Endodermal cell (in vitro differentiated cells): ENCODE measurements around the gene HEXIM1. TPM values are rescaled to one million over a fixed set of nuclear protein-coding genes. Genes with fewer than 3 reads are reported as not detected.
A peak's percentile ranks its signal among the peaks of the same experiment; 100 is the strongest.

ENCODE experiments used
- DNase-seq: peaks from one replicate; pipeline ENCODE4 v3.0.0-alpha.2; 2017
- H3K27ac ChIP-seq: 2 replicates; pipeline ENCODE4 v1.5.1; 2013; ENCODE audit warnings: mild to moderate bottlenecking, low read depth, low read length, moderate library complexity
- H3K27me3 ChIP-seq: 2 replicates; pipeline ENCODE4 v1.6.1; 2013; ENCODE audit warnings: mild to moderate bottlenecking, low read length, moderate library complexity; ENCODE audit not compliant: insufficient read depth, control insufficient read depth, poor library complexity, severe bottlenecking
- H3K36me3 ChIP-seq: 2 replicates; pipeline ENCODE4 v1.7.0; 2013; ENCODE audit warnings: mild to moderate bottlenecking, low read length, moderate library complexity; ENCODE audit not compliant: control insufficient read depth, insufficient read depth
- H3K4me1 ChIP-seq: one replicate; pipeline ENCODE4 v1.7.0; 2013; ENCODE audit warnings: low read length; ENCODE audit not compliant: control insufficient read depth, insufficient read depth
- H3K4me3 ChIP-seq: 2 replicates; pipeline ENCODE4 v1.5.1; 2013; ENCODE audit warnings: mild to moderate bottlenecking, low read length, moderate library complexity
- H3K9ac ChIP-seq: 2 replicates; pipeline ENCODE4 v1.6.1; 2013; ENCODE audit warnings: mild to moderate bottlenecking, low read length, moderate library complexity; ENCODE audit not compliant: poor library complexity, severe bottlenecking; ENCODE audit errors: extremely low read depth
- H3K9me3 ChIP-seq: 2 replicates; pipeline ENCODE4 v1.6.1; 2013; ENCODE audit warnings: mild to moderate bottlenecking, low read length, moderate library complexity; ENCODE audit not compliant: control insufficient read depth
- H3K27ac Mint-ChIP-seq: 2 replicates; pipeline ENCODE4 v1.8.0; 2020; ENCODE audit warnings: mixed read lengths
- H3K27me3 Mint-ChIP-seq: 2 replicates; pipeline ENCODE4 v1.8.0; 2021; ENCODE audit warnings: mild to moderate bottlenecking, mixed read lengths; ENCODE audit not compliant: insufficient read depth
- H3K36me3 Mint-ChIP-seq: 2 replicates; pipeline ENCODE4 v1.8.0; 2020; ENCODE audit warnings: low read depth, mixed read lengths
- H3K4me1 Mint-ChIP-seq: 2 replicates; pipeline ENCODE4 v1.8.0; 2020; ENCODE audit warnings: mixed read lengths
- H3K4me3 Mint-ChIP-seq: 2 replicates; pipeline ENCODE4 v1.8.0; 2020; ENCODE audit warnings: mild to moderate bottlenecking, moderate library complexity, mixed read lengths
- H3K9me3 Mint-ChIP-seq: 2 replicates; pipeline ENCODE4 v1.8.0; 2020; ENCODE audit warnings: mild to moderate bottlenecking, mixed read lengths
- CTCF ChIP-seq: fragments of 200-600 bp; sonication (generic); conservative IDR thresholded peaks from 2 replicates; pipeline ENCODE4 v1.5.0; 2021; ENCODE audit warnings: antibody characterized with exemption, mild to moderate bottlenecking
- WGBS, 2 experiments: methylation state at CpG; one replicate each; pipeline versions ENCODE4 v1.1.5 to v1.1.7; 2013; ENCODE audit warnings: missing lambda C conversion rate in 2 of 2, mixed read lengths in 1 of 2; ENCODE audit not compliant: insufficient coverage in 1 of 2, insufficient read length in 1 of 2; 5-methylcytosine and 5-hydroxymethylcytosine counted together
- total RNA-seq, 2 donors: library from RNA; stranded (reverse); fragmentation: NEBNext Ultra II Directional in 1 of 2; extraction: Animal tissue kit (Norgen Biotek cat#: 25700) in 1 of 2; gene quantifications; 2 replicates in 1 of 2; 3 replicates in 1 of 2; pipeline ENCODE4 v1.2.1, GENCODE V29; 2021

Gene HEXIM1
- total RNA-seq, 2 donors from 2014 or later = 37.0 to 39.2 TPM

- Histone ChIP-seq H3K4me3 (peak within 1 kb of the TSS; percentile 86), H3K36me3 (no peaks in the 10 kb centered on the region), H3K9ac (peak within 1 kb of the TSS; percentile 62), H3K27me3 (no peaks in the 10 kb centered on the region), H3K9me3 (no peaks in the 10 kb centered on the region), H3K27ac (no peak within 1 kb of the TSS), H3K4me1 (peaks cover 9% of the 10 kb centered on the region)
- H3K9me3 Mint-ChIP-seq = no peaks in the 10 kb centered on the region
- H3K36me3 Mint-ChIP-seq = no peaks in the 10 kb centered on the region
- H3K4me1 Mint-ChIP-seq = peaks cover 21% of the 10 kb centered on the region
- DNase-seq = no peak
- no peaks in the 10 kb centered on the region for H3K27me3 Mint-ChIP-seq
- peak within 1 kb of the TSS; percentile 92 for H3K27ac Mint-ChIP-seq
- H3K4me3 Mint-ChIP-seq = peak within 1 kb of the TSS; percentile 67
- 0% methylated on average over 21 of the region's 36 CpGs; no CpG with 5 or more reads in 1 of the 2 experiments for WGBS, 2 experiments
- TF ChIP-seq CTCF = no peak
Observed at GRCh38 chr17:45132320-45132571, 16.0 kb upstream of the HEXIM1 start, which contains the start of gene PLCD3. Gene PLCD3, minus strand, starts transcription at chr17:45132515. Its CDS starts 105 bp downstream, at chr17:45132410.

DNA sequence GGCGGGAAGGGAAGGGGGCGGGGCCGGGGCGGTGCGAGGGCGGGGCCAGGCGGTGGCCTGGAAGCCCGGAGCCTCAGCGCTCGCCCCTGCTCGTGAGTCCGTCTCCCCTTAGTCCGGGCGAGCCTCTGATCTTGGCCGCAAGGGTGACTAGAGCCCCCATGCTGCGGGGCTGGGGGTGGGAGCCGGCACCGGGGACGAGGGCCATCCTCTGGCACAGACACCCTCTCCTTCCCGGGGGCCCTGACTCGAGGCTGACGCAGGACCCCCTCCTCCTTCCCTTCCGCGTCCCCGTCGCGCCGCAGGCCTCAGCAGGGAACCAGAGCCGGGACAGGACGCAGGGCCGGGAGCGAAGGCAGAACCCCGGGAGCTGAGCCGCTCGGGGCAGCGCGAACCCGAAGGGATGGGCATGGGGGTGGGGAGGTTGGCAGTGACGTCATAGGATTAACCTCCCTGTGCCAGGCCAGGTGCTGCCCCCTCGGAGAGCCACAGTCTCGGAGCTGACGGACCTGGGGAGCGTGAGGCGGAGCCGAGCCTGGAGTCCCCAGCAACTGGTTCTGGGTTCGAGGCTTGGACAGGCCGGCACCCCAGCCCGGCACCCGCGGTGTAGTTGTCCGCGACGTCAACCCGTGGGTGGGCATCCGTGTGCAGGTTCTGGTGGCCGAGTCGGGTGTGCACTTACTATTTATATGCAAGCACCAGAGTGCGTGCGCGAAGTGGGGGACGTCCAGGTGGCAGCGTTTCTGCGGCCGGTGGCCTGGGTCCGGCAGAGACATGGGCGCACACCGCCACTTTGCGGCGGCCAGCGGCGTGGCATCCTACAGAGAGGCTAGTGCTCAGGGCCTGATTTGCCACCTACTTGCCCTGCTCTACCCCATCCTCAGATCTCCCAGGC is 15.5 kb upstream of the HEXIM1 start:
- H3K4me3 ChIP-seq = peak overlapping the region; percentile 86
- no peaks in the 10 kb centered on the region for H3K27me3 ChIP-seq
- H3K9me3 ChIP-seq = no peaks in the 10 kb centered on the region
- peak; percentile 98 for DNase-seq
- WGBS, 2 experiments = 5 to 16% methylated on average over 23 to 70 of the region's 71 CpGs
- H3K36me3 ChIP-seq = no peaks in the 10 kb centered on the region
- H3K4me3 Mint-ChIP-seq = peak overlapping the region; percentile 67
- peaks cover 16% of the 10 kb centered on the region for H3K4me1 Mint-ChIP-seq
- H3K27ac Mint-ChIP-seq = peak overlapping the region; percentile 92
- no peaks in the 10 kb centered on the region for H3K36me3 Mint-ChIP-seq
- H3K27ac ChIP-seq = no peak overlapping the region
- no peaks in the 10 kb centered on the region for H3K9me3 Mint-ChIP-seq
- H3K27me3 Mint-ChIP-seq = no peaks in the 10 kb centered on the region
- peak overlapping the region; percentile 62 for H3K9ac ChIP-seq
- H3K4me1 ChIP-seq = peaks cover 6% of the 10 kb centered on the region
- TF ChIP-seq CTCF = peak; percentile 83

DNA sequence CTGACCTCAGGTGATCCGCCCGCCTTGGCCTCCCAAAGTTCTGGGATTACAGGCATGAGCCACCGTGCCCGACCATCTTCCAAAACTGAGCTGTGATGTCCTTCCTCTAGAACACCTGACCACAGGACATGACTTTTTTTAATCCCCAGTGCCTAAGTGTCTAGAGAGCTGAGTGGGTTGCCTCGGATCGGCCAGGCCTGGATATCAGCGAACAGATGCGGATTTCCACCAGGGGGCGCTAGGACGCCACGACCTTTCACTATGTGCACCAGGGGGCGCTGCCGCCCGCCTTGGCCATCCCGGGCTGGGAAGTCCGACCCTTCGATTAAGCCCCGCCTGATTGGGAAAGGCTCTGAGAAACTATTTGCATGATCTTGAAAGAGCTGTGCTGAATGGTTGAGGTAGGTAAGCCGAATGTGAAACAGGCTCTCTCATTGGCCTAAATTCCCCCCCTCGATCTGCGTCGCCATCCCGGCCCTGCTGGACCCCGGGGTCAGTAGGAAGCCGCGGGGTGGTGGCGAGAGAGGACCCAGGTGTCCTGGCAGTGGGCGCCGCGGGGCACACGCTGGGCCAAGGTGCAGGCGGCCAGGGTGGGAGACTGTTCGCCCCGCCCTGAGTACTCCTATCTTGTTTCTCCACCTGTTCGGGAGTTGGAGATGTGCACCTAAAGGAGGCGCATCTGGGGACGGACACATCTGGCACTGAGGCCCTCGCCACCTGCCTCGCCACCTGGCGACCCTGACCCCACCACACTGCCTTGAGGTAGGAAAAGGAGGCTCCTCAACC is 12.9 kb upstream of the HEXIM1 start, which contains the start of gene ACBD4:
ACBD4 (plus strand) TSS at position 496 of the 786 bp plus-strand sequence. CDS start 458 bp downstream, outside the sequence.
- Histone ChIP-seq H3K9me3 (no peaks in the 10 kb centered on the region), H3K9ac (peak within 1 kb of the TSS; percentile 6), H3K27me3 (no peaks in the 10 kb centered on the region), H3K36me3 (no peaks in the 10 kb centered on the region), H3K4me1 (peaks cover 9% of the 10 kb centered on the region), H3K27ac (no peak within 1 kb of the TSS), H3K4me3 (peak within 1 kb of the TSS; percentile 78)
- DNase-seq = peak; percentile 100
- peak; percentile 100 for TF ChIP-seq CTCF
- WGBS, 2 experiments = 22 to 38% methylated on average over 16 to 40 of the region's 40 CpGs
- Mint-ChIP-seq H3K27me3 (no peaks in the 10 kb centered on the region), H3K4me1 (peaks cover 15% of the 10 kb centered on the region), H3K9me3 (no peaks in the 10 kb centered on the region), H3K4me3 (peak within 1 kb of the TSS; percentile 62), H3K36me3 (no peaks in the 10 kb centered on the region), H3K27ac (peak within 1 kb of the TSS; percentile 17)
